ENCODE data around the gene FAM107A.

The FAM107A gene

DNA sequence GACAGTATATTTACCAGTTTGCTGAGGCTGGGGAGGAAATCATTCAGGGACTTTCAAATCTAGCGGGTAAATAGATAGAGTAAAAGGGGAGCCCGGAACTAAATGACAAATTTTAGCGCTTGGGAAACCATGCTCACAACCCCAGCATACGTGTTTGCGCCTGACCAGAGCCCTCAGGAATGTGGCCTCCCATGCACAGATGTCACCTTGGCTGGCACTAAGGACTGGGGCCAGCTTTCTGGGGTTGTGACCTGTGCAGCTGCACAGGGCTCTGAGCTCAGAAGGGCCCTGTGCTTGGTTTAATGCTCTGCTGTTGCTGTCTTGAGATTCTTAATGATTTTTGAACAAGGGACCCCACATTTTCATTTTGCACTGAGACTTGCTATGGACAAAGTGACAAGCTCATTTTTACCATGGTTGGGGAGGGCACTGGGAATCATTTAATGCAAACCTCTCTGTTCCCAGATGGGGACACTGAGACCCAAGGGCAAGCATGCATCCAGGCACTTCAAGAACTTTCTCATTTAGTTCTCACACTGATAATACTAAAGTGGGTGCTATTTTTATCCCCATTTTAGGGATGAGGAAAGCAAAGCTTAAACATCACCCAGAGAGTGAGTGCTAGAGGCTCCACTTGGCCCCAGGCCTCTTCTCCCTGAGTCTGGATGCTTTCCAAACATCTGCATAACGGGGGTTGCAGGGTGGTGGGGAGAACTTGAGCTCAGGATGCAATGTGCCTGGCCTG, 44.1 kb upstream of the FAM107A start:
- TF ChIP-seq, protein P1, sequence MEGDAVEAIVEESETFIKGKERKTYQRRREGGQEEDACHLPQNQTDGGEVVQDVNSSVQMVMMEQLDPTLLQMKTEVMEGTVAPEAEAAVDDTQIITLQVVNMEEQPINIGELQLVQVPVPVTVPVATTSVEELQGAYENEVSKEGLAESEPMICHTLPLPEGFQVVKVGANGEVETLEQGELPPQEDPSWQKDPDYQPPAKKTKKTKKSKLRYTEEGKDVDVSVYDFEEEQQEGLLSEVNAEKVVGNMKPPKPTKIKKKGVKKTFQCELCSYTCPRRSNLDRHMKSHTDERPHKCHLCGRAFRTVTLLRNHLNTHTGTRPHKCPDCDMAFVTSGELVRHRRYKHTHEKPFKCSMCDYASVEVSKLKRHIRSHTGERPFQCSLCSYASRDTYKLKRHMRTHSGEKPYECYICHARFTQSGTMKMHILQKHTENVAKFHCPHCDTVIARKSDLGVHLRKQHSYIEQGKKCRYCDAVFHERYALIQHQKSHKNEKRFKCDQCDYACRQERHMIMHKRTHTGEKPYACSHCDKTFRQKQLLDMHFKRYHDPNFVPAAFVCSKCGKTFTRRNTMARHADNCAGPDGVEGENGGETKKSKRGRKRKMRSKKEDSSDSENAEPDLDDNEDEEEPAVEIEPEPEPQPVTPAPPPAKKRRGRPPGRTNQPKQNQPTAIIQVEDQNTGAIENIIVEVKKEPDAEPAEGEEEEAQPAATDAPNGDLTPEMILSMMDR (conservative IDR thresholded peaks at IDR 0.05; ENCODE audit: low read depth, low read length): no peak
- no peak overlapping the region for H3K4me3 ChIP-seq (ENCODE audit: low read length)
- no peak for DNase-seq (ENCODE audit: low read depth)

GRCh38 chr3:58620421-58620820, 43.2 kb upstream of the FAM107A start:
- no peak overlapping the region for H3K4me3 ChIP-seq (ENCODE audit: low read length)
- TF ChIP-seq, protein P1 (conservative IDR thresholded peaks at IDR 0.05; ENCODE audit: low read depth, low read length): no peak
- no peak for DNase-seq (ENCODE audit: low read depth)

DNA sequence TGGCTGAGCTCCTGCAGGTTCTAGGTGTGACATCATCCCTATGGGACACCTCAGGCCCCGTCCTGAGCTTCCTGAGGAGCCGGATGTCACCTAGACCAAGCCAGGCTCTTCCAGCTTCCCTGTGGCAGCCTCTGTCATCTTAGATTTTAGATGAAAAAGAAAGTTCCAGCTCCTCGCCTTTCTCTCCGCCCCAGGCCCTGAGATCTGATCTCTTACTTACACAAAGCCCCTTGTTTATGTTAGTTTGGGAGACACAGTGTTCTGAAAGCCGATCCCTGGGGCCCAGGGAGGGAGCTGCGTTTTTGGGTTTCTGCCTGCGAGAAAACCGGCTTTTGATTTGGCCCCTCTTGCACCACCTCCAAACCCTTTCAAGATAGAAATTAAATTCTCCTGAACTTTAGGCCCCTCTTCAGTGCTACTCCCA, 40.2 kb upstream of the FAM107A start:
- no peak overlapping the region for H3K4me3 ChIP-seq (ENCODE audit: low read length)
- TF ChIP-seq, protein P1 (conservative IDR thresholded peaks at IDR 0.05; ENCODE audit: low read depth, low read length): no peak
- DNase-seq (ENCODE audit: low read depth): no peak

DNA sequence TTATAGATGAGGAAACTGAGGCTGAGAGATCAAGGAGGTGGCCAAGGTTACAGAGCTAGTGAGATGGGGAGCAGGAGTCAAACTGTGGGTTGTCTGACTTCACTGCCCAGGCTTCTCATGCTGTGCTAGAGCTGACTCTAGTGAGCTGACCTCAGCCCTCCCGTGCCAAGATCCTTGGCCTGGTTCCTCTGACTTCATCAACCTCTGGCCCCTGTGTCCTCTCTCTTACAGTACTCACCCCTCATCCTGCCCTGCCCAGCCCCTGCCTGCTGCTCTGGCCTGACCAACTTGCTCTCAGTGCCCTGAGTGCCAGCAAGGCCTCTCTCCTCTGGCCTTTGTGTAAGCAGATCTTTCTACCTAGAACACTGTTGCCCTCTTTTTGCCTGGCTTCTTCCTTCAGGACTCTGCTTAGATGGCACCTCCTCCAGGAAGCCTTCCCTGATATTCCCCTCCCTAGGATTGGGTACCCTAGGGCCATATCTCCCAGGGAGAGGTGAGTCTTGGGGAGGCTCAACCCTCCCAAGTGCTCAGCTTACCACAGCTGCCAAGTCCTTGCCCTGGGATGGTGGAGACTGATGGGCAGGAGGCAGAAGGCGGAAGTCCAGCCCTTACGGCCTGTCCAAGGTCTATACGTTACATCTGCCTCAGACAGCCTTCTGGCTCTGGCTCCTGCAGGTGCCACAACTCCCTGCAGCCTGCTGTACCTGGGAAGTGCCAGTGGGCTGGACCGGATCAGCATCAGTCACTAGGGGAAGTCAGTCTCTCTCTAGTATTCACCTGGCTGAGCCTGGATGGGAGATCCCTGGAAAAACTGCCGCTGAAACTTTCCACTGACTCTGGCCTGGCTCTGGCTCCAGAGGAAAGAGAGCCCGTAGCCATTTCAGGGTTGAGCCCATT, 36.3 kb upstream of the FAM107A start:
- TF ChIP-seq, protein P1 (conservative IDR thresholded peaks at IDR 0.05; ENCODE audit: low read depth, low read length): no peak
- H3K4me3 ChIP-seq (ENCODE audit: low read length): no peak overlapping the region
- DNase-seq (ENCODE audit: low read depth): no peak

DNA sequence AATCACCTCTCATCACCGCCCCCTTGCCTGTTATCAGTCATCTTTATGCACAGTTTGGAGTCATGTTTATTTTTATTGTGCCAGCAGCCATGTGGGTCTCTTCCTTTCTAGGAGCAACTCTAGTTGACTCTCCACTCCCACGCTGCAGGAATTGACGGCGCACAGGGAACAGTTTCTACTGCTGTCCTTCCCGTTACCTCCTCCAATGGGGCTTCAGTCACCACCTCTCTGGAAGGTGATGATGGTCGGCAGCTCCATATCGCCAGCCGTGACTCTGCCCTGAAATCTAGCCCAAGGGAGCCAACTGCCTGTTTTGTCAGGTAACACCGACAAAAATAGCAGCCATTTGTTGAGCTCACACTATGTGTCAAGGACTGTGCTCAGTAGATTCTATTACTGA, 35.6 kb upstream of the FAM107A start:
- no peak overlapping the region for H3K4me3 ChIP-seq (ENCODE audit: low read length)
- TF ChIP-seq, protein P1 (conservative IDR thresholded peaks at IDR 0.05; ENCODE audit: low read depth, low read length): no peak
- DNase-seq (ENCODE audit: low read depth): no peak

DNA sequence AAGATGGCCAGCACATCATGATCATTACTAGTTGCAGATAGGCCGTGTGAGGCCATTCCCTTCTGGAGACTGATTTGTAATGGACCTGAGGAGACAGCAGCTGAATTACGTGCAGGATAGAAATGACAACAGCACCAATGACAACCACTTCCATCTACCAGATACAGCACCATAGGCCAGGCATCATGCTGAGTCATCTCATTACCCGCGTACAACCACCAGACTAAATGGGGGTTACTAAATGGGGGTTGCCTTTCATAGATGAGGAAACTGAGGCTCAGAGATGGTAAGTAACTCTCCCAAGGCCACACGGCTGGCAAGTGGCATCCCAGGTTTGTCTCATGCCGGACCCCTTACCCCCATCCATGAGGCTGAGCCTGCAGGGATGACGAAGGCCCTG, 32.8 kb upstream of the FAM107A start:
- no peak overlapping the region for H3K4me3 ChIP-seq (ENCODE audit: low read length)
- TF ChIP-seq, protein P1 (conservative IDR thresholded peaks at IDR 0.05; ENCODE audit: low read depth, low read length): no peak
- no peak for DNase-seq (ENCODE audit: low read depth)
